K562 (cell line): Measurements from ENCODE around the gene OPCML. TPM values are rescaled to one million over a fixed set of nuclear protein-coding genes. Genes with fewer than 3 reads are reported as not detected.

Source experiments
- ATAC-seq: fragments of 200-7000 bp; cut with Tn5 transposase; 3 replicates; pipeline ENCODE4 v1.9.1; 2020; ENCODE audit warnings: moderate library complexity
- BruUV-seq: library from RNA; stranded (reverse); fragments of 400-500 nt; replicated peaks from 2 replicates; lab custom pipeline; 2021; lab: Mats Ljungman, UMichigan
- CTCF ChIA-PET: fragments of 300-600 bp; formaldehyde crosslinking; extraction: SDS; loops from one replicate; lab custom pipeline; 2021; ENCODE audit warnings: low intra/inter-chr PET ratio; lab: Yijun Ruan, JAX
- POLR2A ChIA-PET: fragments of 300-600, 350-650 bp; sonication (Branson Sonifier 250); formaldehyde crosslinking; extraction: SDS; loops from one replicate; lab custom pipeline; 2021; ENCODE audit warnings: antibody characterized with exemption, inconsistent platforms; lab: Yijun Ruan, JAX
- DNase-seq, 4 experiments: peaks; one replicate each; pipeline versions ENCODE4 v3.0.0 to v3.0.0-alpha.2; 2011 to 2018; ENCODE audit warnings: low spot score in 3 of 4, mixed read lengths in 3 of 4; ENCODE audit errors: extremely low read depth in 1 of 4
- FAIRE-seq: peaks from 2 replicates; lab custom pipeline; 2011; peaks lifted over from hg19 to GRCh38; lab: Jason Lieb, UNC
- H2AFZ ChIP-seq: 2 replicates; pipeline ENCODE4 v1.6.0; 2011; ENCODE audit warnings: low read depth, low read length, control low read depth, inconsistent platforms
- H3K27ac ChIP-seq: fragments of 200-600 bp; 3 replicates; pipeline ENCODE4 v1.8.0; 2011; ENCODE audit warnings: low read depth, mild to moderate bottlenecking, control low read depth, inconsistent platforms, low read length, moderate library complexity, mixed read lengths; ENCODE audit errors: extremely low read depth
- H3K27me3 ChIP-seq, 2 experiments: fragments of 300-600 bp in 1 of 2; 2 replicates in 1 of 2; 3 replicates in 1 of 2; pipeline versions ENCODE4 v1.6.0 to v1.8.0; 2011; ENCODE audit warnings: inconsistent platforms in 2 of 2, low read length in 2 of 2, mild to moderate bottlenecking in 1 of 2, mixed read lengths in 1 of 2, moderate library complexity in 1 of 2; ENCODE audit not compliant: control insufficient read depth in 2 of 2, insufficient read depth in 2 of 2
- H3K36me3 ChIP-seq: fragments of 300-600 bp; 3 replicates; pipeline ENCODE4 v1.8.0; 2011; ENCODE audit warnings: mild to moderate bottlenecking, low read length, inconsistent platforms; ENCODE audit not compliant: control insufficient read depth, insufficient read depth
- H3K4me1 ChIP-seq, 2 experiments: fragments of 200-600 bp in 1 of 2; replicated peaks in 1 of 2; 2 replicates in 1 of 2; 3 replicates in 1 of 2; pipeline versions ENCODE4 v1.5.1 to v1.8.0; 2011; ENCODE audit warnings: inconsistent platforms in 2 of 2, low read length in 2 of 2, mild to moderate bottlenecking in 1 of 2, mixed read lengths in 1 of 2, moderate library complexity in 1 of 2; ENCODE audit not compliant: control insufficient read depth in 2 of 2, insufficient read depth in 2 of 2
- H3K4me2 ChIP-seq: 2 replicates; pipeline ENCODE4 v1.6.1; 2011; ENCODE audit warnings: low read length, control low read depth, inconsistent platforms, mixed read lengths; ENCODE audit not compliant: insufficient read depth
- H3K4me3 ChIP-seq: fragments of 200-600 bp; sonication (generic), shearing (Covaris generic); 2 replicates; pipeline ENCODE4 v1.5.1; 2016; ENCODE audit warnings: control low read depth, inconsistent platforms
- H3K79me2 ChIP-seq: fragments of 200-600 bp; 3 replicates; pipeline ENCODE4 v1.8.0; 2011; ENCODE audit warnings: low read length, inconsistent platforms; ENCODE audit not compliant: control insufficient read depth, insufficient read depth
- H3K9ac ChIP-seq, 2 experiments: 2 replicates each; pipeline versions ENCODE4 v1.6.0 to v1.6.1; 2011; ENCODE audit warnings: low read depth in 2 of 2, low read length in 2 of 2, control low read depth in 1 of 2, inconsistent platforms in 1 of 2, mild to moderate bottlenecking in 1 of 2, mixed read lengths in 1 of 2; ENCODE audit not compliant: insufficient read depth in 1 of 2
- H3K9me1 ChIP-seq: one replicate; pipeline ENCODE4 v1.6.0; 2011; ENCODE audit warnings: inconsistent platforms, mild to moderate bottlenecking, low read length, moderate library complexity; ENCODE audit not compliant: control insufficient read depth, insufficient read depth
- H3K9me3 ChIP-seq: replicated peaks from 2 replicates; pipeline ENCODE4 v1.5.1; 2011; ENCODE audit warnings: low read depth, low read length, inconsistent platforms; ENCODE audit not compliant: control insufficient read depth, insufficient read depth
- H4K20me1 ChIP-seq: replicated peaks from 2 replicates; pipeline ENCODE4 v1.6.1; 2011; ENCODE audit warnings: low read length, inconsistent platforms, mixed read lengths; ENCODE audit not compliant: control insufficient read depth, insufficient read depth
- ARHGAP35 ChIP-seq: fragments of 450-650 bp; IDR thresholded peaks from 2 replicates; pipeline ENCODE4 v1.6.1; 2018; ENCODE audit not compliant: partially characterized antibody
- BHLHE40 ChIP-seq: IDR thresholded peaks from 2 replicates; pipeline ENCODE4 v1.6.1; 2011; ENCODE audit warnings: low read length, improper control_type of control experiment
- CBX8 ChIP-seq: fragments of 200-600 bp; sonication (generic); IDR thresholded peaks from 2 replicates; pipeline ENCODE4 v1.6.1; 2012; ENCODE audit warnings: borderline replicate concordance, mixed run types, low read depth, mild to moderate bottlenecking, moderate library complexity, mixed read lengths, low read length, control low read depth, inconsistent platforms; ENCODE audit not compliant: poor library complexity, severe bottlenecking; ENCODE audit errors: extremely low read depth
- E2F1 ChIP-seq: sonication (generic); formaldehyde crosslinking; IDR thresholded peaks from 2 replicates; pipeline ENCODE4 v1.8.1; 2023; ENCODE audit warnings: mild to moderate bottlenecking, missing genetic modification reagents, moderate library complexity
- FOXP4 ChIP-seq: sonication (generic); formaldehyde crosslinking; IDR thresholded peaks from 2 replicates; pipeline ENCODE4 v1.8.0; 2022; ENCODE audit warnings: mild to moderate bottlenecking, missing genetic modification reagents, borderline replicate concordance
- RFX1 ChIP-seq: fragments of 450-650 bp; IDR thresholded peaks from 2 replicates; pipeline ENCODE4 v1.6.1; 2016; ENCODE audit warnings: mild to moderate bottlenecking, moderate library complexity
- STAG1 ChIP-seq: sonication (generic); formaldehyde crosslinking; IDR thresholded peaks from 2 replicates; pipeline ENCODE4 v1.5.0; 2020; ENCODE audit warnings: missing genetic modification reagents, borderline replicate concordance
- U2AF1 ChIP-seq: fragments of 200-400 bp; formaldehyde crosslinking; optimal IDR thresholded peaks from 2 replicates; pipeline ENCODE3; 2017; ENCODE audit warnings: mild to moderate bottlenecking, low read depth, low read length, moderate library complexity
- ZNF23 ChIP-seq: fragments of 250-450 bp; sonication (Bioruptor Pico); IDR thresholded peaks from 2 replicates; pipeline ENCODE4 v1.4.0; 2020; ENCODE audit warnings: mild to moderate bottlenecking
- ZNF277 ChIP-seq: fragments of 250-450 bp; sonication (Bioruptor Pico); IDR thresholded peaks from 2 replicates; pipeline ENCODE4 v1.8.0; 2022; ENCODE audit warnings: inconsistent platforms, mild to moderate bottlenecking, moderate library complexity, borderline replicate concordance
- WGBS: fragments of 100-300 bp; shearing (Covaris generic); methylation state at CpG from one replicate; pipeline ENCODE4 v1.1.6; 2016; ENCODE audit warnings: low coverage, mixed read lengths; ENCODE audit not compliant: insufficient coverage; ENCODE audit errors: missing lambda C conversion rate; 5-methylcytosine and 5-hydroxymethylcytosine counted together
- in situ Hi-C: fragments of 300-500 bp; cut with MboI; formaldehyde crosslinking; loops from 4 replicates; pipeline ENCODE4 v1.15.0; 2018; ENCODE audit warnings: inconsistent platforms, mixed read lengths
- intact Hi-C: fragments of 100-400 bp; cut with micrococcal nuclease; formaldehyde crosslinking; loops from 2 replicates; pipeline ENCODE4 v1.14.2; 2022
- polyA plus RNA-seq, 8 experiments: library from polyadenylated mRNA; depleted of rRNA in 4 of 8; stranded (reverse) in 5 of 8; unstranded in 3 of 8; fragments of >200 nt; fragmentation: Nextera tagmentation in 2 of 8; fragmentation: Illumina TruSeq in 1 of 8; extraction: Ambion mirVana in 2 of 8; extraction: Trizol in 1 of 8; gene quantifications; 2 replicates each; pipeline versions ENCODE4 v1.2.1 to v1.2.3, GENCODE V29; 2011 to 2014; ENCODE audit warnings: inconsistent platforms in 1 of 8, missing spikeins in 1 of 8
- total RNA-seq, 7 experiments: library from RNA; depleted of rRNA in 6 of 7; stranded (reverse); fragments of >200 nt in 6 of 7; fragmentation: Illumina TruSeq in 2 of 7; extraction: Trizol in 2 of 7; gene quantifications; 2 replicates each; pipeline versions ENCODE4 v1.2.1 to v1.2.3, GENCODE V29; 2011 to 2021; ENCODE audit warnings: low replicate concordance in 1 of 7

Gene OPCML
- total and polyA plus RNA-seq, 9 of the 15 experiments (the other 6 are each of a cell fraction or from before 2014, with no cell fraction given): not detected

GRCh38 chr11:132639403-132639802 is 892.9 kb downstream of the OPCML start (continued):
- no peak for TF ChIP-seq FOXP4 (CRISPR knock-in tag)
- no peak for TF ChIP-seq RFX1
- TF ChIP-seq BHLHE40: no peak
- TF ChIP-seq, all 486 proteins: peak for 0

GRCh38 chr11:132638423-132638822 is 893.9 kb downstream of the OPCML start:
- ChIA-PET POLR2A (no interaction called here), CTCF (no interaction called here)
- H3K4me1 ChIP-seq: no peaks in the 10 kb centered on the region
- no TSS peak for BruUV-seq
- in situ Hi-C loops: no loop called here
- 0 out of 2 replicates have a peak, but pooled peaks cover under 1% of the 10 kb centered on the region for H3K9me3 ChIP-seq
- 0% methylated on average over 1 of the region's 1 CpG for WGBS
- no peaks in the 10 kb centered on the region for H3K79me2 ChIP-seq
- FAIRE-seq (no peak), ATAC-seq (no peak), DNase-seq (no peak)
- no peak overlapping the region for H3K9ac ChIP-seq
- H4K20me1 ChIP-seq: no peaks in the 10 kb centered on the region
- TF ChIP-seq U2AF1: no peak
- no peak for TF ChIP-seq STAG1 (CRISPR knock-in tag)
- TF ChIP-seq ARHGAP35: no peak
- TF ChIP-seq CBX8: no peak
- no peak for TF ChIP-seq ZNF23
- TF ChIP-seq E2F1 (CRISPR knock-in tag): no peak
- TF ChIP-seq ZNF277: no peak
- intact Hi-C loops: no loop called here
- no peak overlapping the region for H3K27ac ChIP-seq
- H3K4me3 ChIP-seq: no peak overlapping the region
- no peaks in the 10 kb centered on the region for H3K27me3 ChIP-seq
- H3K4me2 ChIP-seq: no peak overlapping the region
- no peaks in the 10 kb centered on the region for H3K9me1 ChIP-seq
- no peaks in the 10 kb centered on the region for H3K36me3 ChIP-seq
- H2AFZ ChIP-seq: no peak overlapping the region
